ENCODE results near the gene RTF1.

The RTF1 gene

GRCh38 chr15:41490355-41490754, 73.5 kb downstream of the RTF1 start (continued):
- TF ChIP-seq ZNF184 (tag by site-specific recombination; IDR thresholded peaks at IDR 0.05) (peak; percentile 65; the same call in 1 of the 2 replicates), SP2 (tag by site-specific recombination; IDR thresholded peaks at IDR 0.05) (no peak), TCF7L2 (IDR thresholded peaks at IDR 0.05; ENCODE audit: borderline replicate concordance, low read depth, low read length) (no peak), ZNF274 (IDR thresholded peaks at IDR 0.05; ENCODE audit: low read length) (no peak), ZNF274 (tag by site-specific recombination; IDR thresholded peaks at IDR 0.05; ENCODE audit: borderline replicate concordance) (no peak), ZNF704 (tag by site-specific recombination; IDR thresholded peaks at IDR 0.05) (no peak), SP7 (tag by site-specific recombination; IDR thresholded peaks at IDR 0.05) (peak; percentile 74), KLF17 (tag by site-specific recombination; IDR thresholded peaks at IDR 0.05) (peak; percentile 58; the same call in 1 of the 2 replicates), HOXC10 (CRISPR knock-in tag; IDR thresholded peaks at IDR 0.05) (no peak), HOXD13 (CRISPR knock-in tag; IDR thresholded peaks at IDR 0.05; ENCODE audit: borderline replicate concordance) (no peak), ZEB2 (tag by site-specific recombination; IDR thresholded peaks at IDR 0.05) (peak; percentile 71), KLF1 (tag by site-specific recombination; IDR thresholded peaks at IDR 0.05) (no peak), KLF9 (tag by site-specific recombination; IDR thresholded peaks at IDR 0.05; ENCODE audit: low read depth) (no peak), SCRT1 (tag by site-specific recombination; IDR thresholded peaks at IDR 0.05; ENCODE audit: borderline replicate concordance) (no peak), ZFP69B (tag by site-specific recombination; IDR thresholded peaks at IDR 0.05) (no peak), ZNF701 (tag by site-specific recombination; IDR thresholded peaks at IDR 0.05) (no peak), ZNF138 (tag by site-specific recombination; IDR thresholded peaks at IDR 0.05; ENCODE audit: borderline replicate concordance) (no peak), SP3 (tag by site-specific recombination; IDR thresholded peaks at IDR 0.05) (0 out of 2 replicates have a peak, but pooled peaks have one; percentile 22), GLIS2 (tag by site-specific recombination; IDR thresholded peaks at IDR 0.05) (no peak), ZNF692 (tag by site-specific recombination; IDR thresholded peaks at IDR 0.05) (0 out of 2 replicates have a peak, but pooled peaks have one; percentile 28), ZNF544 (tag by site-specific recombination; IDR thresholded peaks at IDR 0.05) (no peak), ZNF433 (tag by site-specific recombination; IDR thresholded peaks at IDR 0.05; ENCODE audit: low read depth) (no peak), ZNF530 (tag by site-specific recombination; IDR thresholded peaks at IDR 0.05; ENCODE audit: low read depth) (no peak), KLF10 (tag by site-specific recombination; IDR thresholded peaks at IDR 0.05) (peak; percentile 70), ZNF514 (tag by site-specific recombination; IDR thresholded peaks at IDR 0.05) (no peak), ZNF792 (tag by site-specific recombination; IDR thresholded peaks at IDR 0.05) (no peak), ZBTB48 (tag by site-specific recombination; IDR thresholded peaks at IDR 0.05) (peak; percentile 61; the same call in 1 of the 2 replicates), ZBTB20 (tag by site-specific recombination; IDR thresholded peaks at IDR 0.05) (peak; percentile 21; the same call in 1 of the 2 replicates), PBX3 (CRISPR knock-in tag; IDR thresholded peaks at IDR 0.05) (no peak), INSM2 (tag by site-specific recombination; IDR thresholded peaks at IDR 0.05) (no peak), ZNF571 (tag by site-specific recombination; IDR thresholded peaks at IDR 0.05) (no peak), ZNF501 (tag by site-specific recombination; IDR thresholded peaks at IDR 0.05) (no peak; the same call in 1 of the 2 replicates), ZNF560 (tag by site-specific recombination; IDR thresholded peaks at IDR 0.05; ENCODE audit: borderline replicate concordance) (no peak), ZNF37A (tag by site-specific recombination; IDR thresholded peaks at IDR 0.05) (no peak), ZNF341 (tag by site-specific recombination; IDR thresholded peaks at IDR 0.05; ENCODE audit: low read depth) (peak; percentile 68), ZNF488 (tag by site-specific recombination; IDR thresholded peaks at IDR 0.05) (no peak)

Measured in HEK293 (cell line).